Measurements from ENCODE around the gene SLC39A13.
A peak's percentile ranks its signal among the peaks of the same experiment; 100 is the strongest.

Gene SLC39A13

DNA sequence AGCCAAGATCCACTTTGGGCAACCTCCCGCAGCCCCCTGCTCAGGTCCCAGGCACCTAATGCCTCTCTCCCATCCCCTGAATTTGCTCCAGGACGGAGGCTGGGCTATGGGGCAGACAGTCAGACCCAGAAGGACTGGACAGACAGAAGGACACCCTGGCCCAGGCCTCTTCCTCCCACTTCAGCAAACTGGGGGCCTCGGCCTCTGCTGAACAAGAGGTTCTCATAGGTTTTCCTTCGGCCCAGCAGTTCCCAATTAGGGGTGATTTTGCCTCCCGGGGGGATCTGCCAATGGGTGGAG is 33.7 kb upstream of the SLC39A13 start:
- H3K9me3 ChIP-seq (ENCODE audit: control insufficient read depth in 2 of 2, low read length in 2 of 2) = no peaks in the 10 kb centered on the region
- H3K36me3 ChIP-seq (ENCODE audit: control insufficient read depth in 2 of 2, insufficient read depth in 2 of 2, low read length in 2 of 2) = no peaks in the 10 kb centered on the region
- H3K4me3 ChIP-seq (ENCODE audit: low read length in 2 of 2) = peak overlapping the region in 1 of 2 donors; percentile 20
- H3K9ac ChIP-seq (ENCODE audit: low read depth in 1 of 2, low read length in 2 of 2) = no peak overlapping the region
- H3K27ac ChIP-seq (ENCODE audit: low read depth in 2 of 2, low read length in 2 of 2) = no peak overlapping the region
- no peaks in the 10 kb centered on the region for H3K4me1 ChIP-seq (ENCODE audit: control insufficient read depth in 2 of 2, insufficient read depth in 2 of 2, low read length in 2 of 2)
- H3K27me3 ChIP-seq (ENCODE audit: control insufficient read depth in 2 of 2, insufficient read depth in 2 of 2, low read length in 2 of 2) = no peaks in the 10 kb centered on the region

DNA sequence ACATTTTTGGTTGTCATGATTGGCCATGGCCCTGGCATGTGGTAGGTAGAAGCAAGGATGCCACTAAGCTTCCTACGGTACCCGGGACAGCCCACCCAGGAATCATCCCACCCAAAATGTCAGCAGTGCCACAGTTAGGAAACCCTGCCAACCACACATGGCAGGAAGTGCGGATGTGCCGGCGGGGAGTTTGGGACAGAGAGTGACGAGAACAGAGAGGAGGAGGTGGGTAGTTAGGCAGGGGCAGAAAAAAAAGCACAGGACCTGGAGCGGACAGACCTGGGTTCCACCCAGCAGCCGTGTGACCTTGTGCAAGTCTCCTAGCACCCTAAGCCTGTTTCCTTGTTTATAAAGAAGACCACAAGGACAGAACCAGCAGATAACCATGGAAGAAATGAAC is 33.4 kb upstream of the SLC39A13 start:
- Histone ChIP-seq H3K9ac (ENCODE audit: low read depth in 1 of 2, low read length in 2 of 2) (no peak overlapping the region), H3K4me3 (ENCODE audit: low read length in 2 of 2) (peak overlapping the region in 1 of 2 donors; percentile 20), H3K27ac (ENCODE audit: low read depth in 2 of 2, low read length in 2 of 2) (no peak overlapping the region), H3K4me1 (ENCODE audit: control insufficient read depth in 2 of 2, insufficient read depth in 2 of 2, low read length in 2 of 2) (no peaks in the 10 kb centered on the region), H3K27me3 (ENCODE audit: control insufficient read depth in 2 of 2, insufficient read depth in 2 of 2, low read length in 2 of 2) (no peaks in the 10 kb centered on the region), H3K9me3 (ENCODE audit: control insufficient read depth in 2 of 2, low read length in 2 of 2) (no peaks in the 10 kb centered on the region), H3K36me3 (ENCODE audit: control insufficient read depth in 2 of 2, insufficient read depth in 2 of 2, low read length in 2 of 2) (no peaks in the 10 kb centered on the region)

DNA sequence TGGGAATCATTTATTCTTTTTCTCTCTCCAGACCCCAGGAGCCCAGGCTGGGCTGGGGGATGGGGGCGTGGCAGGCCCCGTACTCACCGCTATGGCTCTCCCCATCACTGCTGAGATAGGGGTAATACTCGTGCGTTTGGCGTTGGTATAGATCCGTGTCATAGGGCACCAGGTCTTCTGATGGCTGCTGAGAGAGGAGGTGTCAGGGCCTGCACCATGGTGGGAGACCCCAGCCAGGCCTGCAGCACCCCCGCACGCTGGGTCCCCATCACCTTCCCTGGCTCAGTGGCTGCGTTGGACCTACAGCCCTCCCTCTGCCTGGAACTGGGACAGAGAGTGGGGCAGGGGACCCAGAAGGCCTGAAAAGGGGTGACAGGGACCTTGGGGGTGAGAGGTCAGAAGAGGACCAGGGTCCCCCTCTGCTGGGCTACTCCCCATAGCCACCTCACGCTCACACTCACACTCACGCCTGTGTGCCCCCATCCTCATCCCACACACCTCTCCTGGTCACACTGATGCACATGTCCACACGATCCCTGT is 32.8 kb upstream of the SLC39A13 start:
- H3K9ac ChIP-seq (ENCODE audit: low read depth in 1 of 2, low read length in 2 of 2) = no peak overlapping the region
- H3K27me3 ChIP-seq (ENCODE audit: control insufficient read depth in 2 of 2, insufficient read depth in 2 of 2, low read length in 2 of 2) = no peaks in the 10 kb centered on the region
- no peaks in the 10 kb centered on the region for H3K36me3 ChIP-seq (ENCODE audit: control insufficient read depth in 2 of 2, insufficient read depth in 2 of 2, low read length in 2 of 2)
- peak overlapping the region in 1 of 2 donors; percentile 67 for H3K4me3 ChIP-seq (ENCODE audit: low read length in 2 of 2)
- peak overlapping the region in 1 of 2 donors; percentile 32 for H3K27ac ChIP-seq (ENCODE audit: low read depth in 2 of 2, low read length in 2 of 2)
- H3K9me3 ChIP-seq (ENCODE audit: control insufficient read depth in 2 of 2, low read length in 2 of 2) = no peaks in the 10 kb centered on the region
- H3K4me1 ChIP-seq (ENCODE audit: control insufficient read depth in 2 of 2, insufficient read depth in 2 of 2, low read length in 2 of 2) = no peaks in the 10 kb centered on the region

DNA sequence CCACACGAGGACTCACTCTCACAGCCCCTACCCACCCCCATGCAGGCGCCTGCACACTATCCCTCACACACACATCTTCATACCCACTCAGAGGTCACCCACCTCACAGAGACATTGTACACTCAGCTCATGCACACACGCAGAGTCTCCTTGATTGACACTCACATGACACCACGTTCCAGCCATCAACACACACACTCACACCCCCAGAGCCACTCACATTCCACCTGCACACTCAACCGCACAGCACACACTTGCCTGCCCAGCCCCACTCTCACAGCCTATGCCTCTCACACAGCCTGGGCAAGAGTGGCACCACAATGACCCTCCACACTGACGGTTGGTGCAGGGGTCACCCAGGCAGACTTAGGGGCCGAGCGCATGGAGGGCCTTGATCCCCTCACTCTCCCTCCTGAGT is 32.3 kb upstream of the SLC39A13 start:
- Histone ChIP-seq H3K27me3 (ENCODE audit: control insufficient read depth in 2 of 2, insufficient read depth in 2 of 2, low read length in 2 of 2) (no peaks in the 10 kb centered on the region), H3K9ac (ENCODE audit: low read depth in 1 of 2, low read length in 2 of 2) (no peak overlapping the region), H3K36me3 (ENCODE audit: control insufficient read depth in 2 of 2, insufficient read depth in 2 of 2, low read length in 2 of 2) (no peaks in the 10 kb centered on the region), H3K4me1 (ENCODE audit: control insufficient read depth in 2 of 2, insufficient read depth in 2 of 2, low read length in 2 of 2) (no peaks in the 10 kb centered on the region), H3K4me3 (ENCODE audit: low read length in 2 of 2) (peak overlapping the region in 1 of 2 donors; percentile 67), H3K27ac (ENCODE audit: low read depth in 2 of 2, low read length in 2 of 2) (peak overlapping the region in 1 of 2 donors; percentile 86), H3K9me3 (ENCODE audit: control insufficient read depth in 2 of 2, low read length in 2 of 2) (no peaks in the 10 kb centered on the region)

DNA sequence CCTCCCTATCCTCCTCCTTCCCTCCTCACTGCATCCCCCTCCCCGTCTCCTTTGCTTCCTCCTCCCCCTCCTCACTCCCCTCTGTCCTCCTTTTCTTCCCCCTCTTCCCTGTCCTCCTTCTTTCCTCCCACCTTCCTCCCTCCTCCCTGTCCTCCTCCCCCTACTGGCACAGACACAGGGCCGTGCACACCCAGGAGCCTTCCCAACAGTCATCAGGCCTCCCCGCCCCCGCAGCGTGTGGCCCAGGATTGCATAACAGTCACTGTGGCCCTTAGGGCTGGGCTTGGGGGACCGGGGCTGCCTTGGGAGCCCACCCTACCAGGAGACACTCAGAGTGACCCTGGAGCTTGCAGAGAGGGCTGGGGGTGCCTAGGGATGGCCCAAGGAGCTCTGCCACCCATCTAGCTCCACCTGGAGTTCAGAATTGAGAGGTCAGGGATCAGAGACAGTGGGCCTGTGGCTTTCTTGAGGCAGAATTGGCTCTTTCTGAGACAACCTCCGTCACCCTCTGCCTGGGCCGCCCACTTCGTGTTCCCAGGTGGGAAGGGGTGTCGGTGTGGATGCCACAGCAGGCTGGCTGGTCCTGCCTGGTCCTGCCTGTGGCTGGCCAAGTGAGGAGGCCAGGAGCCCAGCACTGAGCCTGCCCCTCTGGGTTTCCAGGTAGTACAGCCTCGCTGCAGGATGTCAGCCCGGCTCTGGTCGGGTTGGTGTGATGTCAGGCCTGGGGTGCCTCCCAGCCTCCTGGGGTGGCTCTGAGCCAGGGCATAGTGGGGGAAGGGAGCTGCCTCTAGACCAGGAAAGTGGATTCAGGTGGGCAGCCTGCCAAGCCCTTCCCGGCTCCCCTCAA is 31.6 kb upstream of the SLC39A13 start:
- H3K9me3 ChIP-seq (ENCODE audit: control insufficient read depth in 2 of 2, low read length in 2 of 2) = no peaks in the 10 kb centered on the region
- no peaks in the 10 kb centered on the region for H3K36me3 ChIP-seq (ENCODE audit: control insufficient read depth in 2 of 2, insufficient read depth in 2 of 2, low read length in 2 of 2)
- peak overlapping the region; percentile 70 to 86 for H3K27ac ChIP-seq (ENCODE audit: low read depth in 2 of 2, low read length in 2 of 2)
- H3K4me1 ChIP-seq (ENCODE audit: control insufficient read depth in 2 of 2, insufficient read depth in 2 of 2, low read length in 2 of 2) = no peaks in the 10 kb centered on the region
- peak overlapping the region; percentile 52 to 67 for H3K4me3 ChIP-seq (ENCODE audit: low read length in 2 of 2)
- peak overlapping the region; percentile 41 to 61 for H3K9ac ChIP-seq (ENCODE audit: low read depth in 1 of 2, low read length in 2 of 2)
- H3K27me3 ChIP-seq (ENCODE audit: control insufficient read depth in 2 of 2, insufficient read depth in 2 of 2, low read length in 2 of 2) = no peaks in the 10 kb centered on the region

DNA sequence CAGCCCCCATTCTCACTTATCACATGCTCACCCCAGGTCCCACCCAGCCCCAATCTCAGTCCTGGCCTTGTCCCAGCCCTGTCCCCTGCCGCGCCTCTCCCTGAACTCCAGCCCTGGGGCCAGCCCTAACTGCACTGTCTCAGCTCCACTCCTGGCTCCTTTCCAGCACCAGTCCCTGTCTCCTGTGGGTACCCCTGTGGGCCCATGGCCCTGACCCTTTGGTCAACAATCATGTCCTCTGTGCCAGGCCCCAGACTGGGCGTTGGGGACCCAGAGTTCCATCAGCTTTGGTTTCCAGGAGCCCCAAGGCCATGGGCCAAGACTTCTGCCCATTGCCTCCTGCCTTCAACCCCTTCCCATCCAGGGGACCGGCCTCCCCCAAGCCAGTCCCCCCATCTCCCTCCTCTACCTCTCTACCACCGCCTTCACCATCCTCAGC is 30.8 kb upstream of the SLC39A13 start:
- peak overlapping the region; percentile 70 to 86 for H3K27ac ChIP-seq (ENCODE audit: low read depth in 2 of 2, low read length in 2 of 2)
- H3K9me3 ChIP-seq (ENCODE audit: control insufficient read depth in 2 of 2, low read length in 2 of 2) = no peaks in the 10 kb centered on the region
- H3K9ac ChIP-seq (ENCODE audit: low read depth in 1 of 2, low read length in 2 of 2) = peak overlapping the region; percentile 60 to 61
- no peaks in the 10 kb centered on the region for H3K36me3 ChIP-seq (ENCODE audit: control insufficient read depth in 2 of 2, insufficient read depth in 2 of 2, low read length in 2 of 2)
- no peaks in the 10 kb centered on the region for H3K4me1 ChIP-seq (ENCODE audit: control insufficient read depth in 2 of 2, insufficient read depth in 2 of 2, low read length in 2 of 2)
- H3K4me3 ChIP-seq (ENCODE audit: low read length in 2 of 2) = peak overlapping the region; percentile 52 to 67
- H3K27me3 ChIP-seq (ENCODE audit: control insufficient read depth in 2 of 2, insufficient read depth in 2 of 2, low read length in 2 of 2) = no peaks in the 10 kb centered on the region

DNA sequence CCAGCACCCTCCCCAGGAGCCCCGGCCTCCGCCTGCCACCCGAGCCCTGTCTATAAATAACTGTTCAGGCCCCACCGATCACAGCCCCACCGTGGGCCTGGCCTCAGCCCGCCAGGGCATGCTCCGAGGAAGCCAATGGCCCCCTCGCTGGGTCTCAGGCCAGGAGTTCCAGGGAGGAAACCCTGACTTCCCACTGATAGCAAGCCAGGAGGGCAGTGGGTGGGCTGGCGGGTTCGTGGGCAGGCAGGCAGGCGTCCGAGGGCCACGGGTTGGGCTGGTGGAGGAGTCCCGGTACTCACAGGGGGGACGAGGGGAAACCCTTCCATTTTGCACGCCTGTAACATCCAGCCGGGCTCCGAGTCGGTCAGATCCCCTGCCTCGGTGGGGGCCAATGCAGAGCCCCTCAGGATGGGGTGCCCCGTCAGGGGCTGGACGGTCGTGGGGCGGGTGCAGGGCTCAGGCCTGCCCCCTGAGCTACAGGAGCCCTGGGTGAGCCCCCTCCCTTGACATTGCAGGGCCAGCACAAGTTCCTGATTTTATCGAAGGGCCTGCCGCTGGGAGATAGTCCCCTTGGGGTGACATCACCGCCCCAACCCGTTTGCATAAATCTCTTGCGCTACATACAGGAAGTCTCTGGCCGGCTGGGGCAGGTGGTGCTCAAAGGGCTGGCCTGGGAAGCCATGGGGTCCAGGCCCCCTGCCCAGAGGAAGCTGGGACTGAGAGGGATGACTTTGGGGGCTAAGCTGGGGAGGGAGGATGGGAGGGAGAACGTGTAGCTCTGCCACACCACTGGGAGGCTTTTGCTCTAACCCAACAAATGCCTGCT is 30.2 kb upstream of the SLC39A13 start, which contains the start of gene SPI1:
Gene SPI1, minus strand, starts transcription at position 538 of the 826 bp plus-strand sequence. Its CDS starts 194 bp downstream, at position 344.
- H3K36me3 ChIP-seq (ENCODE audit: control insufficient read depth in 2 of 2, insufficient read depth in 2 of 2, low read length in 2 of 2) = no peaks in the 10 kb centered on the region
- H3K4me3 ChIP-seq (ENCODE audit: low read length in 2 of 2) = peak within 1 kb of the TSS; percentile 52 to 67
- no peaks in the 10 kb centered on the region for H3K4me1 ChIP-seq (ENCODE audit: control insufficient read depth in 2 of 2, insufficient read depth in 2 of 2, low read length in 2 of 2)
- H3K27me3 ChIP-seq (ENCODE audit: control insufficient read depth in 2 of 2, insufficient read depth in 2 of 2, low read length in 2 of 2) = no peaks in the 10 kb centered on the region
- H3K9ac ChIP-seq (ENCODE audit: low read depth in 1 of 2, low read length in 2 of 2) = peak within 1 kb of the TSS; percentile 60 to 61
- peak within 1 kb of the TSS; percentile 70 to 86 for H3K27ac ChIP-seq (ENCODE audit: low read depth in 2 of 2, low read length in 2 of 2)
- no peaks in the 10 kb centered on the region for H3K9me3 ChIP-seq (ENCODE audit: control insufficient read depth in 2 of 2, low read length in 2 of 2)

DNA sequence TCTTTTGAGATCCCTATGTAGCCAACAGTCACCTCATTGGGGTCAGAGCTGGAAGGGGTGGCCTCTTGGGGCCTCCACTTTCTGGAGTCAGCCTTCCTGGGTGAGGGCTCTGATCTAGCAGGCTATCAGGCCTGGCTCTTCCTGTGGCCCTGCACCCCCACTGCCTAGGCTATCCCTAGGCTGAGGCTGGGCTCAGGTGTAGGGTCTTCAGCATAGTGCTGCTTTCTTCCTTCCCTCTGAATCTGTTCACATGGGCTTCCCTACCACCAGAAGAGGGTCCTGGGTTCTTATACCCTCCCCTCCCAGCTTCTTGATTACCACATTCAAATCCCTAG is 29.6 kb upstream of the SLC39A13 start:
- Histone ChIP-seq H3K27me3 (ENCODE audit: control insufficient read depth in 2 of 2, insufficient read depth in 2 of 2, low read length in 2 of 2) (no peaks in the 10 kb centered on the region), H3K27ac (ENCODE audit: low read depth in 2 of 2, low read length in 2 of 2) (peak overlapping the region; percentile 67 to 86), H3K36me3 (ENCODE audit: control insufficient read depth in 2 of 2, insufficient read depth in 2 of 2, low read length in 2 of 2) (no peaks in the 10 kb centered on the region), H3K4me1 (ENCODE audit: control insufficient read depth in 2 of 2, insufficient read depth in 2 of 2, low read length in 2 of 2) (no peaks in the 10 kb centered on the region), H3K9me3 (ENCODE audit: control insufficient read depth in 2 of 2, low read length in 2 of 2) (no peaks in the 10 kb centered on the region), H3K9ac (ENCODE audit: low read depth in 1 of 2, low read length in 2 of 2) (peak overlapping the region in 1 of 2 donors; percentile 60), H3K4me3 (ENCODE audit: low read length in 2 of 2) (peak overlapping the region in 1 of 2 donors; percentile 67)

DNA sequence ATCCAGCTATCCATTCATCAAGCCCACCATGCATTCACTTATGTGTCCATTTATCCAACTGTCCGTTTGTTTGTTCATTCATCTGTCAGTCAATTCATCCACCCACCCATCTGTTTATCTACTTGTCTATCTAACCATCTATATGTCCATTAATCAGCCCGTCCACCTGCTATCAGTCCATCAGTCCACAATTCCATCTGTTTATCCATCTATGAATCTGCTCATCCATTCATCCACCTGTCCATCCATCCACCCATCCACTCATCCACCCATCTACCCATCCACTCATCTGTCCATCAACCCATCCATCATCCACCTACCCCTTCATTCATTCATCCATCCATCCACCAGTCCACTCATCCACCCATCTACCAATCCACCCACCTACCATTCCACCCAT is 29.1 kb upstream of the SLC39A13 start:
- no peaks in the 10 kb centered on the region for H3K36me3 ChIP-seq (ENCODE audit: control insufficient read depth in 2 of 2, insufficient read depth in 2 of 2, low read length in 2 of 2)
- no peaks in the 10 kb centered on the region for H3K27me3 ChIP-seq (ENCODE audit: control insufficient read depth in 2 of 2, insufficient read depth in 2 of 2, low read length in 2 of 2)
- no peak overlapping the region for H3K27ac ChIP-seq (ENCODE audit: low read depth in 2 of 2, low read length in 2 of 2)
- no peak overlapping the region for H3K9ac ChIP-seq (ENCODE audit: low read depth in 1 of 2, low read length in 2 of 2)
- no peak overlapping the region for H3K4me3 ChIP-seq (ENCODE audit: low read length in 2 of 2)
- no peaks in the 10 kb centered on the region for H3K4me1 ChIP-seq (ENCODE audit: control insufficient read depth in 2 of 2, insufficient read depth in 2 of 2, low read length in 2 of 2)
- H3K9me3 ChIP-seq (ENCODE audit: control insufficient read depth in 2 of 2, low read length in 2 of 2) = no peaks in the 10 kb centered on the region

DNA sequence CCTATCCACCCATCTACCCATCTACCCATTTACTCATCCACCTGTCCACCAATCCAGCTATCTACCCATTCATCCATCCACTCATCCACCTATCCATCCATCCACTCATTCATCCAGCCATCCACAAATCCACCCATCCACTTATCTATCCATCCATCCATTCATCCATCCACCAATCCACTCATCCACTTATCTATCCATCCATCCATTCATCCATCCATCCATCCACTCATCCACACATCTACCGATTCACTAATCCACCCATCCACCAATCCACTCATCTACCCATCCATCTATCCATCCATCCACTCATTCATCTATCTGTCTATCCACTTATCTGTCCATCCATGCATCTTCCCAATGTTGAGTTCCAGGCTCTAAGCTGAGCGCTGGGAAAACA is 28.3 kb upstream of the SLC39A13 start:
- Histone ChIP-seq H3K4me1 (ENCODE audit: control insufficient read depth in 2 of 2, insufficient read depth in 2 of 2, low read length in 2 of 2) (no peaks in the 10 kb centered on the region), H3K27me3 (ENCODE audit: control insufficient read depth in 2 of 2, insufficient read depth in 2 of 2, low read length in 2 of 2) (no peaks in the 10 kb centered on the region), H3K27ac (ENCODE audit: low read depth in 2 of 2, low read length in 2 of 2) (no peak overlapping the region)

More for the DNA sequence above, 28.3 kb upstream of the SLC39A13 start:
- Histone ChIP-seq H3K9ac (ENCODE audit: low read depth in 1 of 2, low read length in 2 of 2) (no peak overlapping the region), H3K36me3 (ENCODE audit: control insufficient read depth in 2 of 2, insufficient read depth in 2 of 2, low read length in 2 of 2) (no peaks in the 10 kb centered on the region), H3K9me3 (ENCODE audit: control insufficient read depth in 2 of 2, low read length in 2 of 2) (no peaks in the 10 kb centered on the region), H3K4me3 (ENCODE audit: low read length in 2 of 2) (no peak overlapping the region)
